Liver (tissue), 9 donors: ENCODE measurements around the gene NAV2. TPM values are rescaled to one million over a fixed set of nuclear protein-coding genes. Genes with fewer than 3 reads are reported as not detected.

Experiments used
- DNase-seq: peaks from one replicate; pipeline ENCODE4 v3.0.0-alpha.2; 2017; ENCODE audit warnings: low spot score
- H3K27ac ChIP-seq, 2 donors: one replicate each; pipeline ENCODE4 v1.7.0; 2013; ENCODE audit warnings: inconsistent platforms in 2 of 2, low read length in 2 of 2, control low read depth in 1 of 2, low read depth in 1 of 2, mild to moderate bottlenecking in 1 of 2
- H3K27me3 ChIP-seq, 4 donors: one replicate each; pipeline versions ENCODE4 v1.6.1 to v1.7.0; 2013; ENCODE audit warnings: low read length in 3 of 4, inconsistent platforms in 1 of 4, mild to moderate bottlenecking in 1 of 4, moderate library complexity in 1 of 4; ENCODE audit not compliant: control insufficient read depth in 4 of 4, insufficient read depth in 4 of 4
- H3K36me3 ChIP-seq, 4 donors: one replicate each; pipeline versions ENCODE4 v1.6.1 to v1.7.0; 2013; ENCODE audit warnings: low read length in 3 of 4, mild to moderate bottlenecking in 3 of 4, low read depth in 1 of 4, moderate library complexity in 1 of 4; ENCODE audit not compliant: control insufficient read depth in 4 of 4, insufficient read depth in 3 of 4
- H3K4me1 ChIP-seq, 4 donors: one replicate each; pipeline versions ENCODE4 v1.6.1 to v1.7.0; 2013; ENCODE audit warnings: low read length in 3 of 4, mild to moderate bottlenecking in 3 of 4, moderate library complexity in 1 of 4; ENCODE audit not compliant: control insufficient read depth in 4 of 4, insufficient read depth in 4 of 4
- H3K4me3 ChIP-seq, 3 donors: one replicate each; pipeline versions ENCODE4 v1.6.1 to v1.7.0; 2013; ENCODE audit warnings: low read length in 3 of 3, control low read depth in 1 of 3, low read depth in 1 of 3, mild to moderate bottlenecking in 1 of 3
- H3K9ac ChIP-seq, 2 donors: one replicate each; pipeline ENCODE4 v1.7.0; 2013; ENCODE audit warnings: low read length in 2 of 2, mild to moderate bottlenecking in 2 of 2, moderate library complexity in 2 of 2, control low read depth in 1 of 2, low read depth in 1 of 2
- H3K9me3 ChIP-seq, 4 donors: one replicate each; pipeline versions ENCODE4 v1.6.1 to v1.7.0; 2013; ENCODE audit warnings: low read length in 3 of 4; ENCODE audit not compliant: control insufficient read depth in 4 of 4
- EGR1 ChIP-seq, 2 donors: IDR thresholded peaks; 2 replicates each; pipeline ENCODE4 v1.6.1; 2016 to 2018; ENCODE audit warnings: antibody characterized with exemption in 2 of 2, low read depth in 2 of 2
- FOXA1 ChIP-seq: IDR thresholded peaks from 2 replicates; pipeline ENCODE4 v1.6.1; 2016; ENCODE audit warnings: antibody characterized with exemption
- FOXA2 ChIP-seq: IDR thresholded peaks from 2 replicates; pipeline ENCODE4 v1.6.1; 2016; ENCODE audit warnings: antibody characterized with exemption
- GABPA ChIP-seq, 2 donors: IDR thresholded peaks in 1 of 2; conservative IDR thresholded peaks in 1 of 2; 2 replicates each; pipeline ENCODE4 v1.6.1; 2016; ENCODE audit warnings: antibody characterized with exemption in 2 of 2, mild to moderate bottlenecking in 1 of 2, moderate library complexity in 1 of 2
- HNF4G ChIP-seq: IDR thresholded peaks from 2 replicates; pipeline ENCODE4 v1.6.1; 2016; ENCODE audit warnings: antibody characterized with exemption
- JUND ChIP-seq, 2 donors: IDR thresholded peaks; 2 replicates each; pipeline ENCODE4 v1.6.1; 2016; ENCODE audit warnings: antibody characterized with exemption in 2 of 2
- NR2F2 ChIP-seq: IDR thresholded peaks from 2 replicates; pipeline ENCODE4 v1.6.1; 2016; ENCODE audit warnings: antibody characterized with exemption
- RAD21 ChIP-seq, 2 donors: IDR thresholded peaks; 2 replicates each; pipeline ENCODE4 v1.6.1; 2016; ENCODE audit warnings: antibody characterized with exemption in 2 of 2, mild to moderate bottlenecking in 2 of 2
- REST ChIP-seq: IDR thresholded peaks from 2 replicates; pipeline ENCODE4 v1.6.1; 2016; ENCODE audit warnings: antibody characterized with exemption, mild to moderate bottlenecking
- TAF1 ChIP-seq: conservative IDR thresholded peaks from 2 replicates; pipeline ENCODE4 v1.6.1; 2016; ENCODE audit warnings: antibody characterized with exemption, mild to moderate bottlenecking
- YY1 ChIP-seq: IDR thresholded peaks from 2 replicates; pipeline ENCODE4 v1.6.1; 2016; ENCODE audit warnings: antibody characterized with exemption, mild to moderate bottlenecking
- ZBTB33 ChIP-seq: IDR thresholded peaks from 2 replicates; pipeline ENCODE4 v1.6.1; 2016; ENCODE audit warnings: antibody characterized with exemption
- WGBS: extraction: QIAGEN DNeasy Blood & Tissue Kit; methylation state at CpG from one replicate; pipeline ENCODE4 v1.1.7; 2013; 5-methylcytosine and 5-hydroxymethylcytosine counted together
- polyA plus RNA-seq, 2 donors: library from polyadenylated mRNA; stranded (reverse) in 1 of 2; unstranded in 1 of 2; fragments of 200-250 nt in 1 of 2; fragments of >200 nt in 1 of 2; fragmentation: Nextera tagmentation in 1 of 2; extraction: Ambion mirVana in 1 of 2; gene quantifications; one replicate each; pipeline versions ENCODE4 v1.2.1 to v1.2.3, GENCODE V29; 2013 to 2015
- total RNA-seq, 2 donors: library from RNA; depleted of rRNA; stranded (reverse); fragments of >200 nt; gene quantifications; one replicate each; pipeline ENCODE4 v1.2.3, GENCODE V29; 2014
- TF ChIP-seq, protein P1 (sequence below): fragments of 150-350 bp; IDR thresholded peaks from 2 replicates; pipeline ENCODE4 v1.5.1; 2017; ENCODE audit warnings: improper control_type of control experiment, low read depth, low read length; ENCODE audit not compliant: missing input control
- TF ChIP-seq, protein P2 (sequence below): IDR thresholded peaks from 2 replicates; pipeline ENCODE4 v1.6.1; 2016; ENCODE audit warnings: antibody characterized with exemption
- TF ChIP-seq, protein P3 (sequence below): IDR thresholded peaks from 2 replicates; pipeline ENCODE4 v1.6.1; 2016; ENCODE audit warnings: antibody characterized with exemption
- donor health status: healthy.
- donor health status: healthy.
- donor health status: healthy.
- donor health status: healthy.
- donor health status: healthy.

NAV2 gene
- total and polyA plus RNA-seq, 4 donors, result 6.3 to 20.5 (median 11.6) TPM

- TF ChIP-seq EGR1 (IDR thresholded peaks at IDR 0.05; ENCODE audit: low read depth in 2 of 2) (no peak), RAD21 (IDR thresholded peaks at IDR 0.05) (no peak), FOXA1 (no peak), HNF4G (no peak), JUND (IDR thresholded peaks at IDR 0.05) (no peak), REST (no peak), GABPA (IDR thresholded peaks at IDR 0.05 in 1 of 2, conservative IDR thresholded peaks at IDR 0.05 in 1 of 2) (no peak), TAF1 (no peak), YY1 (no peak), ZBTB33 (no peak), FOXA2 (no peak), NR2F2 (no peak)
- TF ChIP-seq, protein P1, sequence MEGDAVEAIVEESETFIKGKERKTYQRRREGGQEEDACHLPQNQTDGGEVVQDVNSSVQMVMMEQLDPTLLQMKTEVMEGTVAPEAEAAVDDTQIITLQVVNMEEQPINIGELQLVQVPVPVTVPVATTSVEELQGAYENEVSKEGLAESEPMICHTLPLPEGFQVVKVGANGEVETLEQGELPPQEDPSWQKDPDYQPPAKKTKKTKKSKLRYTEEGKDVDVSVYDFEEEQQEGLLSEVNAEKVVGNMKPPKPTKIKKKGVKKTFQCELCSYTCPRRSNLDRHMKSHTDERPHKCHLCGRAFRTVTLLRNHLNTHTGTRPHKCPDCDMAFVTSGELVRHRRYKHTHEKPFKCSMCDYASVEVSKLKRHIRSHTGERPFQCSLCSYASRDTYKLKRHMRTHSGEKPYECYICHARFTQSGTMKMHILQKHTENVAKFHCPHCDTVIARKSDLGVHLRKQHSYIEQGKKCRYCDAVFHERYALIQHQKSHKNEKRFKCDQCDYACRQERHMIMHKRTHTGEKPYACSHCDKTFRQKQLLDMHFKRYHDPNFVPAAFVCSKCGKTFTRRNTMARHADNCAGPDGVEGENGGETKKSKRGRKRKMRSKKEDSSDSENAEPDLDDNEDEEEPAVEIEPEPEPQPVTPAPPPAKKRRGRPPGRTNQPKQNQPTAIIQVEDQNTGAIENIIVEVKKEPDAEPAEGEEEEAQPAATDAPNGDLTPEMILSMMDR, result no peak
- TF ChIP-seq, protein P2, sequence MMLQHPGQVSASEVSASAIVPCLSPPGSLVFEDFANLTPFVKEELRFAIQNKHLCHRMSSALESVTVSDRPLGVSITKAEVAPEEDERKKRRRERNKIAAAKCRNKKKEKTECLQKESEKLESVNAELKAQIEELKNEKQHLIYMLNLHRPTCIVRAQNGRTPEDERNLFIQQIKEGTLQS, result no peak
- TF ChIP-seq, protein P3, sequence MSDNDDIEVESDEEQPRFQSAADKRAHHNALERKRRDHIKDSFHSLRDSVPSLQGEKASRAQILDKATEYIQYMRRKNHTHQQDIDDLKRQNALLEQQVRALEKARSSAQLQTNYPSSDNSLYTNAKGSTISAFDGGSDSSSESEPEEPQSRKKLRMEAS, result no peak
- H3K4me1 ChIP-seq, result peaks cover 6 to 14% (median 9%) of the 10 kb centered on the region in 4 donors
- WGBS, result 6% methylated on average over 24 of the region's 24 CpGs
- no peak overlapping the region for H3K4me3 ChIP-seq
- peaks cover 11 to 48% (median 23%) of the 10 kb centered on the region in 4 donors for H3K27me3 ChIP-seq
- H3K9me3 ChIP-seq, result peaks cover 0 to 4% (median 1%) of the 10 kb centered on the region in 4 donors
- no peaks in the 10 kb centered on the region for H3K36me3 ChIP-seq
- no peak overlapping the region for H3K9ac ChIP-seq
- H3K27ac ChIP-seq, result no peak overlapping the region
- DNase-seq, result no peak
Measured at GRCh38 chr11:20161923-20162744, 449.5 kb downstream of the NAV2 start.
